DND-41 (cell line): ENCODE measurements around the gene IDH3G.
"Not testable (repeated sequence)": the region's sequence is repeated elsewhere in the genome, so short reads cannot be mapped to it uniquely, and the experiment has no call there.

ENCODE experiments used
- ATAC-seq: fragments of 200-7000 bp; cut with Tn5 transposase; 3 replicates; pipeline ENCODE4 v1.9.1; 2021; ENCODE audit warnings: low read depth; ENCODE audit not compliant: insufficient read depth
- DNase-seq: peaks from one replicate; pipeline ENCODE4 v3.0.0-alpha.2; 2020
- H2AFZ ChIP-seq: 2 replicates; pipeline ENCODE4 v1.6.0; 2012; ENCODE audit warnings: low read depth, low read length
- H3K27ac ChIP-seq: 2 replicates; pipeline ENCODE4 v1.5.1; 2012; ENCODE audit warnings: low read length, inconsistent platforms
- H3K27me3 ChIP-seq: fragments of 200-600 bp; sonication (generic); 2 replicates; pipeline ENCODE4 v1.6.0; 2012; ENCODE audit warnings: low read length, mild to moderate bottlenecking, inconsistent platforms; ENCODE audit not compliant: insufficient read depth, poor library complexity
- H3K36me3 ChIP-seq: 2 replicates; pipeline ENCODE4 v1.5.1; 2012; ENCODE audit warnings: low read length, inconsistent platforms; ENCODE audit not compliant: insufficient read depth
- H3K4me1 ChIP-seq: 2 replicates; pipeline ENCODE4 v1.5.1; 2012; ENCODE audit warnings: mild to moderate bottlenecking, low read length; ENCODE audit not compliant: insufficient read depth
- H3K4me2 ChIP-seq: 2 replicates; pipeline ENCODE4 v1.6.0; 2012; ENCODE audit warnings: mild to moderate bottlenecking, moderate library complexity, low read length, inconsistent platforms; ENCODE audit not compliant: insufficient read depth
- H3K4me3 ChIP-seq, 2 experiments: fragments of 200-600 bp in 1 of 2; shearing (Covaris generic) in 1 of 2; 2 replicates each; pipeline ENCODE4 v1.5.1; 2012 to 2016; ENCODE audit warnings: inconsistent platforms in 2 of 2, low read length in 2 of 2, mild to moderate bottlenecking in 2 of 2, low read depth in 1 of 2, moderate library complexity in 1 of 2
- H3K79me2 ChIP-seq: 2 replicates; pipeline ENCODE4 v1.6.0; 2012; ENCODE audit warnings: low read length, inconsistent platforms; ENCODE audit not compliant: insufficient read depth
- H3K9ac ChIP-seq: 2 replicates; pipeline ENCODE4 v1.6.0; 2012; ENCODE audit warnings: low read depth, mild to moderate bottlenecking, inconsistent platforms, low read length, moderate library complexity
- H3K9me3 ChIP-seq: 2 replicates; pipeline ENCODE4 v1.5.1; 2012; ENCODE audit warnings: low read length, moderate library complexity, mild to moderate bottlenecking, inconsistent platforms; ENCODE audit not compliant: insufficient read depth, severe bottlenecking
- H4K20me1 ChIP-seq: 2 replicates; pipeline ENCODE4 v1.6.0; 2012; ENCODE audit warnings: low read length; ENCODE audit not compliant: insufficient read depth
- CTCF ChIP-seq: IDR thresholded peaks from 2 replicates; pipeline ENCODE4 v1.5.1; 2012; ENCODE audit warnings: borderline replicate concordance, low read length, moderate library complexity, mild to moderate bottlenecking; ENCODE audit not compliant: poor library complexity, severe bottlenecking; ENCODE audit errors: extremely low read depth
- EZH2 ChIP-seq: IDR thresholded peaks from 3 replicates; pipeline ENCODE4 v1.6.1; 2012; ENCODE audit warnings: borderline replicate concordance, low read depth, mild to moderate bottlenecking, moderate library complexity, low read length, inconsistent platforms; ENCODE audit not compliant: severe bottlenecking

Gene IDH3G

GRCh38 chrX:153818571-153819383 is 24.6 kb upstream of the IDH3G start:
- Histone ChIP-seq H4K20me1 (no peaks in the 10 kb centered on the region), H3K27me3 (peaks cover 11% of the 10 kb centered on the region), H2AFZ (peak overlapping the region; percentile 33; the same call in 1 of the 2 replicates), H3K36me3 (no peaks in the 10 kb centered on the region), H3K79me2 (no peaks in the 10 kb centered on the region), H3K9me3 (no peaks in the 10 kb centered on the region), H3K4me1 (peaks cover 27% of the 10 kb centered on the region), H3K4me2 (peak overlapping the region; percentile 47), H3K4me3 (peak overlapping the region in 1 of 2 experiments; percentile 20; a peak in 2 of 4 replicates), H3K27ac (no peak overlapping the region), H3K9ac (peak overlapping the region; percentile 31; the same call in 1 of the 2 replicates)
- ATAC-seq (peak; percentile 79), DNase-seq (peak; percentile 38)
- TF ChIP-seq EZH2 (peak; percentile 61), CTCF (no peak)

- not testable (repeated sequence) for H3K4me2 ChIP-seq, H2AFZ ChIP-seq, H3K4me3 ChIP-seq, DNase-seq, H3K9ac ChIP-seq, H3K27ac ChIP-seq, H3K36me3 ChIP-seq, ATAC-seq, H3K9me3 ChIP-seq, H4K20me1 ChIP-seq, H3K79me2 ChIP-seq
- Histone ChIP-seq H3K27me3 (peaks cover 11% of the 10 kb centered on the region), H3K4me1 (peaks cover 27% of the 10 kb centered on the region)
Measured at GRCh38 chrX:153818064-153818463, 23.9 kb upstream of the IDH3G start.

GRCh38 chrX:153816831-153817690 is 22.9 kb upstream of the IDH3G start:
- Histone ChIP-seq H3K36me3 (no peaks in the 10 kb centered on the region), H3K9ac (no peak overlapping the region), H3K79me2 (no peaks in the 10 kb centered on the region), H2AFZ (no peak overlapping the region), H3K27ac (no peak overlapping the region), H3K4me3 (no peak overlapping the region), H3K4me1 (peaks cover 22% of the 10 kb centered on the region), H3K27me3 (peaks cover 11% of the 10 kb centered on the region), H3K9me3 (no peaks in the 10 kb centered on the region), H3K4me2 (no peak overlapping the region), H4K20me1 (no peaks in the 10 kb centered on the region)
- DNase-seq (no peak), ATAC-seq (no peak)
- no peak for TF ChIP-seq EZH2
- no peak for TF ChIP-seq CTCF
